GM18951 (cell line): ENCODE measurements around the gene RBMS3.

Experiments
- POLR2A ChIP-seq: IDR thresholded peaks from 4 replicates; pipeline ENCODE4 v1.6.1; 2011; ENCODE audit warnings: mild to moderate bottlenecking; ENCODE audit not compliant: insufficient read length, insufficient read depth; ENCODE audit errors: extremely low read depth
- in situ Hi-C: fragments of 300-500 bp; cut with MboI; formaldehyde crosslinking; loops from one replicate; pipeline ENCODE4 v1.12.0; 2022; ENCODE audit warnings: low sequenced_read_pairs, mixed read lengths, inconsistent platforms; ENCODE audit not compliant: unreplicated experiment

The RBMS3 gene

DNA sequence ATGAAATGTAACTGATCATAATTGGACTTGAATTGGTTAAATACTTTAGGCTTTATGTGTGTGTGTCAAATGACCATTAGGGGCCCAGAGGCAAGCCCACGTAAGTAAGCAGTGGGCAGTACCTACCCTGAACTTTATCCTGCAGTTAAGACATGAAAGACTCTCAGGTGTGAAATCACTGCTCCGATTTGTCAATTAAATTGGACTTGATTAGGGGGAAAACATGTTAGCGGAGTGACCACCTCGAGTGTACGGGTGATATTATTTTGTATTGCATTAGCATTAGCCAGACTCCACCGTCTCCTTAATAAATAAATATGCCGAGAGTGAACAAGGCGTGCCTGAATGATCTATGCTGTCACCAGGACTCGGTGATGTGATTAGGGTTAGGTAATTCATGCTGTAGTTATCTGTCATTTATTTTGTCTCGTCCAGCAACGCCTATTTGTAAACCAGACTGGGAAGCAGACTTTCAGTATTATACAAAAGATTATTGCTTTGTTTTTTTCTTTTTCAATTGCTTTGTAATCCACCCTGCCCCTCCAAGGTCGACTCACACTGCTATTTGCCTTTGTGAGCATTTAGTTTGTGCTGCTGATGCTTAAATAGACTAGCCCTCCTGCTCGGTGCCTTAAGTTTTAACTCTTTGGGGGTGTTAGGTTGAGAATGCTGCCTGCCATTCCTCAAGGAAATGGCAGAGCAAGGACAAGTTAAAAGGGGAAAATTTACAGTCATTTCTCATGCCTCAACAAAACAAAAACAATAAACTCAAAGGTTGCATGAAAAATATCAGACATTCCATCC is 1.8 kb downstream of the RBMS3 start:
- in situ Hi-C loops, result no loop called here
- no peak for TF ChIP-seq POLR2A

DNA sequence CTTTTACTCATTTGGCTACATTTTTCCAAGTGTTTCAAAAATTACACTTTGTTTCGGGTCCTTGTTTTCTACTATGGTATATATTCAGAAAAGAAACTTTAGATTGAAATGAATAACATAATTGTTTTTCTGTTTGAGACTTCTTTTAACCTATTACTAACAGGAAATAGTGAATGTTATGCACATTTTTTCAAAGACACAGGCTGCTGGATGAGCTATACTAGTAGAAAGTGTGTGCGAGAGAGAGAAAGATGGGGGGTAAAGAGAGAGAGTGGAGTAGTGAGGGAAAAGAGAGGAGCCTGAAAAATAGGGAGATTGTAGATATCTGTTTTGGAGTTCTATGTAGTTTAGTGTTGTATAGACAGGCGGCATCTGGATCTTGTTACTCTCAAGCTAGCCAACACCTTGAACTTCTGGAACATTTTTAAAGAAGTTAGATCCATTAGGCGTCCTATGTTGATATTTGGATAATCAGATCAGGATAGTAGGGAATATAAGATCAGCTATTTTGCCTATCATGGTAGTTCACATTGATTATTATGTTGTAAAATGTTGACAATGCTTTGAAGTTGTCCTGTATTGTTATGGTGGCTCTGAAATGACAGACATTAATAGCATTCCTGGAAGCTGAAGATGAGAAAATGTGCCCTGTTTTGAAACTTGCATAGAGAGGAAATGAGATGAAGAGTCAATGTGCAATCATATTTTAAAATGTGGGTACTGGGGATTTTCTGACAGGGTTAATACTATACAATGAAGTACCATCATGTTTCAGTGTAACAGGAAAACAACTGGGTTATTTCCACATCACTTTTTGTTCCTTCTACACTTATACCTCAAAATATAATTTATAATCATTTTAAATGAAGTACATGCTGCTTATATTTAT is 2.6 kb downstream of the RBMS3 start:
- TF ChIP-seq POLR2A, result no peak
- in situ Hi-C loops, result no loop called here

DNA sequence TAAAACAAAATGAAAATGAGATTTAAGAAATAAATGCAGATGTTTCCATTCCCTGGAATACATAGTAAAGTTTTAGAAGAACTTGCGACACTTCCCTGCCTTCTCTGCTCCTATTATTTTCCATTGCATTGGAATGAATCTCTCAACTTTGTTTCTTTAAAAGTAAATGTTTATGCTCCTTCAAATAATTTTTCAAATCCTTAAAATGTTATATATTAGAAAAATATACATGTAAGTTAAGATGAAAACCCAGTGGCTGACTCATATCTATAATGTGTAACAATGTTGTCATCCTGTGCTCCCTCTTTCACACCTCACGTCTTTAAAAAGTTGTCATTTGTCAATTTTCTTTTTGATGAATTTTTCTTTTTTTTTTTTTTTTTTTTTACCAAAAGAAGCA is 3.6 kb downstream of the RBMS3 start:
- no peak for TF ChIP-seq POLR2A
- in situ Hi-C loops, result no loop called here

DNA sequence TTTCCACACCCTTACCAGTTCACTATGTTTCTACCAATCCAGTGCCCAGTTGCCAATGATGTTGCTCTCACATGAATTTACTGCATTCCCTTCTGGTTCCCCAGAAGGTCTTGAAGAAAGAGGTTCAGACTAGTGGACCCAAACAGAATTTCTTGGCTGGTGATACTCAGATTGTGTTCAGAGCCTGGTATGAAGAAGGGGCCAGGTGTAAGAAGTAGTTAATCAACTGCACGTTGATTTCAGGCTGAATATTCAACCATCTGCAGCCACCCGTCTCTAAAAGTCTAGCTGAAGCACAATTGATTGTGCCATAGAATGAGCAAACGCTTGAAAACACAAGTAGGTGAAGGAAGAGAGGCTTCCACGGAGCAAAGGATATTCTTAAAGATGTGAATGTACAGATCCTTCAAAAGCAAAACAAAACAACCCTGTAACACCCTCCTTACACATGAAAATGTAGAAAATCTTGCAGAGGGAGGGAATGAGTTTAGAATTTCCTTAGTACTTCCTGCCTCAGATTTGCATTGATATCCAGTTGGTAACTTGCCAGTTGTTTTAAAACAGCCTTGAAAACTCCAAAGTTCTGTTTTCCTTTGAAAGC is 4.7 kb downstream of the RBMS3 start:
- in situ Hi-C loops, result no loop called here

DNA sequence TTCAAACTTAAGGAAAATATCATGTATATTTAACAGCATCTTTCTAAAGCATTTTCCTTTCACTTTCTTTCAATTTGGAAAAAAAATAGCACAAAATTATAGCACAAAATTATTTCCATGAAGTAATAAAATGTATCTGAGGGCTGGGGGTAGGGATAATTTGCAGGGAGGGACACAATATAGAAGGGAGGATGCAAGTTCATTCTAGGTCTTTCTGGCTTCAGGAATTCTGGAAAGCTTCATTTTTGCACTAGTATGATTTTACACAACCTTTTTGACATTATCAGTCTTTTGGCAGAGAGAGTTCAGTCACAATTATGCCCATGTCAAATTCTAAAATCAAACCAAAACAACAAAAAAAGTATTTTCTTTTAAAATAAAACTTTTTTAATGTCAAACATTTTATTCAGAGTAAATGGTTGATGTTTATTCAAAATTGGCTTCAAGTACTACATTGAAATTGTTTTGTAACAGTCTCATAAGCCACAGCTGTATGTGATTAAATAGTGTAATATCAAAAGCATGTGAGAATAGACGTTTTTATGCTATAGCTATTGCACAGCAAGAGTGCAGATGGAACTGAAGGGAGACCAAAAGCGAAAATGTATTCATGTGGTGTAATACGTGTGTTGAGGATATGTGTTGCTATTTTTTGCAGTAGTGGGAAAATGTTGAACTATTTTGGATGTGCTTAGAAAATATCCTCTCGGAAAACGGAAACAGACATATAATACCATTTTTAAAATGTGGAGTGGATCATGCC is 5.8 kb downstream of the RBMS3 start:
- in situ Hi-C loops, result no loop called here
- TF ChIP-seq POLR2A, result no peak

More for the DNA sequence above, 4.7 kb downstream of the RBMS3 start:
- no peak for TF ChIP-seq POLR2A

DNA sequence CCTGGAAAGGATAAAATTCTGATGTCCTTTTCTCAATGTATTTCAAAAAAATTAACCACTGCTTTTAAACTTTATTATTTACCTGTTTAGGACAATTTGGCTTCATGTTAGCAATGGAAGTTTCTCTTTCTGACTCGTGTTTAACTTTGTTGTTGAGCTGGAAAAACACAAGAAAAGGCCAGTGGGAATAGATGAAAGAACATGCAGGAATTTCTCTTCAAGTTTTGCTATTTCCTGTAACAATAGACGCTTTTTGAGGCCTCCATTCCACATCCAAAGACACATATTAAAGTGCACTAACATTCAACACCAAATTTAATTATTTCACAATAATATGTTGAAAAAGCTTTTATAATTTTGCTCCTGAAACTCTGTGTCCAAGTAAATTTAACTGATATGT is 9.7 kb downstream of the RBMS3 start:
- no peak for TF ChIP-seq POLR2A
- in situ Hi-C loops, result no loop called here

DNA sequence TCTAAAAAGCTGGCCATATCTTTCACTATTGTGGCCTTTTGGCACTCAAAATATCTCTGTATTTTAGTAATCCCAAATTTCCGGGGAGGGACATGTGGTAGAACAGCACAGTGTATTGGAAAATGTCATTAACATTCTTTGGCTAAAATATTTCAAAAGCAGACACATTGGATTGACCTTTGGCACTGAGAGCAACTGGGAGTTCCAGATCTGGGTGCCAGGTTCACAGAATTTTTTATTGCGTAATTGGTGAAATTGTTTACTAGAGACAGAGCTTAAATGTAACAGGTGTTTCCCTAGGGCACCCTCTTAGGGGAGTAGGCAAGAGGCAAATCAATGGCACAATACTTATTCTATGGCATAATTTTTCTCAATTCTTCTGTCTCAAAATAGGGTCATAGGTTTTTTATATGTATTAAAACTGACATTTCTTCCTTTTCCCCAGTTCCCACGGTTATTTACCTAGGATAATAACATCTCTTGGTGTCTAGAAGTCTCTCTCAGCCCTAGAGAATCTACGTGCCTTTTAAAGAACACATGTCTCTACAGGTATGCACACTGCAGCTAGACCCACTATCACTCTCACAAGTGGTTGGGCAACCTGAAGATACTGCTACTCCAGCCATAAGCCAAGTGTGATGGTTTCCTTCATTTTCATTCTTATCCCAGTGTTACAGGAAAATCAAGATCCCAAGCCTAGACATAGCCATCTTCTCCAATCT is 10.6 kb downstream of the RBMS3 start:
- TF ChIP-seq POLR2A, result no peak
- in situ Hi-C loops, result no loop called here

DNA sequence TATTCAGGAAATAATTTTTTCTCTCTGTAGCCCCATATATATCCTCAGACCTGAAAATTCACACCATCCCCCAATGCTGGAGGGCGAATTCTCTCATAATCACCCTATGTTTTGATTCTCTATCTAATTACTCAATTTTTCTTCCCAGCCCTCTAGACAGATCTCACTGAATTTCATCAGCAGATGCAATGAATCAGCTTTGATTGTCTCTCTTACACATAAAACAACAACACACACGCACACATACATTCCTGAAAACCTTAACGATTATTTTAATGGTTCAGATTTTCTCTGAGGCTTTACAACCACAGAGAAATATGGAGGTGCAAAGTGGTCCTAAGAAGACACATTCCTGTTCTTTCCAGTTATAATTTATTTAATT is 11.1 kb downstream of the RBMS3 start:
- no peak for TF ChIP-seq POLR2A
- in situ Hi-C loops, result no loop called here

DNA sequence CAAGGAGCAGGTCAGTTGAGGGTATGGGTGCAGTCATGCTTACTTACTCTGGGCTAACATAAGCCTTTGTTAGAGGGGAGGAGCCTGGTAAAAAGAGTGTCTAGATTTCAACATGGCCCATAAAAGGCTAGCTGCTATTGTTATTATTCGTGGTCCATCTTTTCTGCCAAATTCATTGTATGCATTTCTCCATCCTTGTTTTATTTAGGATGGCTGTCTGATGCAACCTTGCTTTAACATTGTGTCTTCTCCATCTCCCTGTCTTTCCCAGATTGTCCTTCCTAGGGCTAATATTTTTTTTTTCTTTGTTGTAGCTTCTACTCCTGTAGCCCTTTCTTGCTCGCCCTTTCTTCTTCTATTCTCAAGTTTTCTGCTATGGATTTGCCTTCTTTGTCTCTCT is 12.6 kb downstream of the RBMS3 start:
- TF ChIP-seq POLR2A, result no peak
- in situ Hi-C loops, result no loop called here

DNA sequence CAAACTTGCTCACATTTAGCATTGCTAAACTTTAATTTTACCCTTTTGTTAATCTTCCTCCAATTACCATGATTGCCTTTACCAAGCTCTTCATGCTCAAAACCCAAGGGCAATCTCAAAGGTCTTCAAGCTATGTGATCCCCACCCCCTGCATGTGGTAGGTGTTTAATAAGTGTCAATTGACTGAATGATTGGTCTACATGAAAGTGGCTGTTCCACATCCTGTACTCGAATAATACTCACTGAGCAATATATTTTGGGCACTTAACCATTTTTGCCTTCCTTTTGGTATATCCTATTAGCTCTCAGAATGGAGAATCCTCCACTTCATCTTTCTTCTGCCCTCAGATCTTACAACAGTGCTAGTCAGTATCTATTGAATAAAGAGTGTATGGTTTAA is 17.1 kb downstream of the RBMS3 start:
- no peak for TF ChIP-seq POLR2A
- in situ Hi-C loops, result no loop called here

DNA sequence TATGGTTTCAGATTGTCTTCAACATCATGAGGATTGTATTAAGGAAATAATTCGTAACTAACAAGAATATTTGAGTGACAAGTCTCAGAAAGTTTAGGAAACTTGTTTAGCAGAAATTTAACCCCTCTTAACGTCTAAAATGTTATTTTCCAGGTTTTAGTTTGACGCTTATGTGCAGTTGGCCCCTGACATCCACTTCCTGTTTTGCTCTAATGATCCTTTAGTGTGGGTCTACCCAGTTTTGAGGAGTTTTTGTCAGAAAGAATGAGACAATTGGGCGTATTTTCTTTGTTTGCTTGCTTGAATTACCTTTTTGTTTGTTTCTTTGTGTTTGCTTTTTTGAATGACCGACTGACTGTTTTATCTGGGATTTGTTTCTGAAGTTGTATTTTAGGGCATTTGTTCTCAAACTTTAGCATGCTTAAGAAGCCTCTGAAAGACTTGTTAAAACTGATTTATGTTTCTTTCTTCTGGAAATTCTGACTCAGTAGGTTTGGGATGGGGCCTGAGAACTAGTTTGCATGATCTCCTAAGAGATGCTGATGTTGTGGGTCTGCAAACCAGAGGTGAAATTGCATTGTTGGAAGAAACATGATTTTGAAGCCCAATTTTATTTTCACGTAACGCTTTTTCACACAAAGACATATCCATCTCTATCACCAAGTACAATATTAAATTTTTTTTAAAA is 20.6 kb downstream of the RBMS3 start:
- TF ChIP-seq POLR2A, result no peak
- in situ Hi-C loops, result no loop called here

DNA sequence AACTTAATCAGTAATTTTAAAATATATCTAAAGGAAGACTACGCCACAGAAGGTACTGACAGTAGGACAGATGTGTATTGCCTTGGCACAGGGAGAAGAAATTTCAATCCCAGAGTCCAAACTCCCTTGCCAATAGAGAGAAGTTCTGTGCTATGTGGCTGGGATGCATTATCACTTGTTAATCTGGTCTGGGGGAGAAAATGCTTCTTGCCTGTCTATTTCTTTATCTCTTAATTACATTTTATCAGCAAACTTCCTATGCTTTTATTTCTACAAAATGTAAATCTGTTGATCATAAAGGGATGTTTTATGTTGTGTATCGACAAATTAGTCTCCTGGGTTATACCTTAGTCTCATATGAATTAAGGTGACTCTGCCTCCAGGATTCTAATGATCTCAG is 21.7 kb downstream of the RBMS3 start:
- no peak for TF ChIP-seq POLR2A
- in situ Hi-C loops, result no loop called here
